Psoas muscle (tissue), 8 donors: ENCODE results near the gene GNAI3. TPM values are rescaled to one million over a fixed set of nuclear protein-coding genes. Genes with fewer than 3 reads are reported as not detected.

Experiments used
- ATAC-seq, 4 donors: fragments of 200-7000 bp; cut with Tn5 transposase; one replicate each; pipeline ENCODE4 v1.9.1; 2020; ENCODE audit warnings: moderate library complexity in 3 of 4, mild to moderate bottlenecking in 2 of 4
- DNase-seq, 2 donors: peaks; one replicate each; pipeline ENCODE4 v3.0.0-alpha.2; 2020
- H3K27ac ChIP-seq: fragments of 200-600 bp; one replicate; pipeline ENCODE4 v1.8.0; 2022
- H3K27me3 ChIP-seq, 3 donors: fragments of 200-600 bp in 1 of 3; one replicate each; pipeline versions ENCODE4 v1.6.1 to v1.8.0; 2013 to 2022; ENCODE audit warnings: low read length in 2 of 3, mild to moderate bottlenecking in 2 of 3, moderate library complexity in 1 of 3; ENCODE audit not compliant: insufficient read depth in 3 of 3
- H3K36me3 ChIP-seq, 2 donors: fragments of 200-600 bp in 1 of 2; one replicate each; pipeline versions ENCODE4 v1.6.1 to v1.8.0; 2013 to 2022; ENCODE audit warnings: low read depth in 1 of 2, mild to moderate bottlenecking in 1 of 2, moderate library complexity in 1 of 2; ENCODE audit not compliant: insufficient read depth in 1 of 2
- H3K4me1 ChIP-seq: fragments of 200-600 bp; one replicate; pipeline ENCODE4 v1.8.0; 2022
- H3K4me3 ChIP-seq: fragments of 200-600 bp; one replicate; pipeline ENCODE4 v1.8.0; 2022; ENCODE audit warnings: mild to moderate bottlenecking
- H3K9me3 ChIP-seq: fragments of 200-600 bp; one replicate; pipeline ENCODE4 v1.8.0; 2022
- WGBS, 3 donors: extraction: QIAGEN DNeasy Blood & Tissue Kit; methylation state at CpG; one replicate each; pipeline versions ENCODE4 v1.1.6 to v1.1.7; 2013; 5-methylcytosine and 5-hydroxymethylcytosine counted together
- intact Hi-C, 2 donors: fragments of 100-400 bp; cut with DNase I; formaldehyde crosslinking; loops; one replicate each; pipeline versions ENCODE4 v1.11.0 to v1.14.2; 2022
- polyA plus RNA-seq, 3 donors: library from polyadenylated mRNA; stranded (reverse); fragments of 200-250 nt; gene quantifications; one replicate each; pipeline ENCODE4 v1.2.3, GENCODE V29; 2013
- total RNA-seq, 4 donors: library from RNA; stranded (reverse); fragmentation: NEBNext Ultra II Directional in 2 of 4; extraction: Animal tissue kit (Norgen Biotek cat#: 25700) in 2 of 4; gene quantifications; one replicate each; pipeline versions ENCODE4 v1.2.1 to v1.2.4, GENCODE V29; 2021 to 2023
- TF ChIP-seq, protein P1 (sequence below): fragments of 200-600 bp; IDR thresholded peaks from one replicate; pipeline ENCODE4 v1.8.0; 2022; ENCODE audit warnings: antibody characterized with exemption
- donor health status: healthy with polysubstance abuse.
- donor health status: DM: no; HTN: no; CAD: no; lungs with moderate emphysema.
- donor health status: Bipolar disorder and iron deficiency.
- donor health status: healthy.
- donor health status: DM: yes; HTN: yes; CAD: no.
- donor health status: DM: no; HTN: no; CAD: no.
- donor health status: DM: no; HTN: no; CAD: no.
- donor health status: DM: yes; HTN: yes; CAD: no.

GNAI3 gene
- total and polyA plus RNA-seq, 7 donors = 0.96 to 2.9 (median 1.7) TPM

DNA sequence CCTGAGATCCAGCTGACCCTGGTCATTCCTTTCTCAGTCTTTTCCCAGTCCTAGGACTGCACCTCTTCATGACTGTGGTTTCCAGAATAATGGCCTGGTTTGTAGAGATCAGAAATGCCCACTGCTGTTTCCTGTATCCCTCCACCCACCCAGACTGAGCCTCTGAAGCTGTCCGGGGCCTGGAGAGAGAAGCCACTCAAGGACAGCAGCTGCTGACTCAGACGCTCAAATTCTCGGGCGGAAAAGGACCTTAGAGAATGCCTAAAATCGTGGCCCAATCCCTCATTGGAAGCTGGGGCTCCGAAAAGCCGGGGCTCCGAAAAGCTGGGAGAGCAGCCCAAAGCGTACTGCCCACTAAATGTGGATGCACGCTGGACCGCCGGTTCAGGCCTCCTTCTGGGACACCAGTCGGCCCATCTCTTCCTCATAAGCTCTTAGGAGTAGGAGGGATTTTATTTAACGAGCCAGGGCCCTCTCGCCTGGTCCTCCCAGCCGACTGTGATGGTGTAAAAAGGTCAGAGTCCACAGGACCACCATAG lies 16.5 kb upstream of the GNAI3 start:
- peak overlapping the region; percentile 83 for H3K27ac ChIP-seq
- TF ChIP-seq, protein P1, sequence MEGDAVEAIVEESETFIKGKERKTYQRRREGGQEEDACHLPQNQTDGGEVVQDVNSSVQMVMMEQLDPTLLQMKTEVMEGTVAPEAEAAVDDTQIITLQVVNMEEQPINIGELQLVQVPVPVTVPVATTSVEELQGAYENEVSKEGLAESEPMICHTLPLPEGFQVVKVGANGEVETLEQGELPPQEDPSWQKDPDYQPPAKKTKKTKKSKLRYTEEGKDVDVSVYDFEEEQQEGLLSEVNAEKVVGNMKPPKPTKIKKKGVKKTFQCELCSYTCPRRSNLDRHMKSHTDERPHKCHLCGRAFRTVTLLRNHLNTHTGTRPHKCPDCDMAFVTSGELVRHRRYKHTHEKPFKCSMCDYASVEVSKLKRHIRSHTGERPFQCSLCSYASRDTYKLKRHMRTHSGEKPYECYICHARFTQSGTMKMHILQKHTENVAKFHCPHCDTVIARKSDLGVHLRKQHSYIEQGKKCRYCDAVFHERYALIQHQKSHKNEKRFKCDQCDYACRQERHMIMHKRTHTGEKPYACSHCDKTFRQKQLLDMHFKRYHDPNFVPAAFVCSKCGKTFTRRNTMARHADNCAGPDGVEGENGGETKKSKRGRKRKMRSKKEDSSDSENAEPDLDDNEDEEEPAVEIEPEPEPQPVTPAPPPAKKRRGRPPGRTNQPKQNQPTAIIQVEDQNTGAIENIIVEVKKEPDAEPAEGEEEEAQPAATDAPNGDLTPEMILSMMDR = no peak
- no peaks in the 10 kb centered on the region for H3K9me3 ChIP-seq
- H3K27me3 ChIP-seq = no peaks in the 10 kb centered on the region
- 17 to 34% (median 18%) methylated on average over 16 of the region's 16 CpGs for WGBS, 3 donors
- no peaks in the 10 kb centered on the region for H3K36me3 ChIP-seq
- DNase-seq (no peak), ATAC-seq (no peak)
- peaks cover 61% of the 10 kb centered on the region for H3K4me1 ChIP-seq
- intact Hi-C loops = loop anchor here (1.0 to 2.0 kb wide), 4 partner anchors 34 to 255 kb away; partner anchors contain the start of gene CYB561D1 (in 1 of the 2)
- H3K4me3 ChIP-seq = peak overlapping the region; percentile 33

DNA sequence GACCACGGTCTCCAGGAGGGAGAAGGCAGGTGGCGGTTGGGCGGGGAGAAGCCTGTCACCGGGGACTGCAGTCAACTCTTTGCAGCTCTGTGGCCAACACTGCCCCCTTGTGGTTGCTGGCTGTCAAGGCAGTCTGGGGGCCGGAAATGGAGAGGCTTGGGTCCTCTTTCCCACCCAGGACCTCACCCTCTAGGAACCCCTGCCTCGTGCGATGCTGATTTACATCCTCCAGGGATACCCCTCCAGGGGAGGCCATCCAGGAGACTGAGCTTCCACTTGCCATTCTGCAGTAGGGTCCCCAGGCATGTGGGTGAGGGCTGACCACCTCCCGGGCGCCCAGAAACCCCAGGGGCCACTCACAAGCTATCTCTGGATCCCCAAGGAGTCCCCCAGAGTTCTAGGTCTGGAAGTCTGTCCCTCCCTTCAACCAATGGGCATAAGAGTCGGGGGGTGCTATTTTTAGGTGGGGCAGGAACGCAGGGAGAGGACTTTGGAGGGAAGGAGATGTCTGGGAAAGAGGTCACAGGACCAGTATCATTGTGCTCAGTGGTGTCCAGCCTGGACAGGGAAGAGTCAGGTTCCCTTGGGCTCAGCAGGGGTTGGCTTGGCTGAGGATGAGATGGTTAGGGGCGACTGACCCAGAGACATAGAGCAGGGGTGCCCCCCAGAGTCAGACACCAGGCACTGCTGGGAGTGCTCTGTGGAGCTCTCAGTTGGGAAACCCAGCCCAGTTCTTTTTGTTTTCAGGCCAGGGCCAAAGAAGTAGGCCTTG lies 15.9 kb upstream of the GNAI3 start:
- H3K36me3 ChIP-seq = no peaks in the 10 kb centered on the region
- intact Hi-C loops = loop anchor here in 1 of 2 donors (1.0 to 2.0 kb wide), 3 partner anchors 34 to 256 kb away; partner anchors contain the start of gene CYB561D1
- peaks cover 63% of the 10 kb centered on the region for H3K4me1 ChIP-seq
- H3K4me3 ChIP-seq = peak overlapping the region; percentile 33
- 8 to 11% (median 10%) methylated on average over 11 to 12 of the region's 12 CpGs for WGBS, 3 donors
- ATAC-seq (peak; percentile 74 to 77 (median 76)), DNase-seq (peak; percentile 85 to 92)
- H3K9me3 ChIP-seq = no peaks in the 10 kb centered on the region
- H3K27me3 ChIP-seq = no peaks in the 10 kb centered on the region
- TF ChIP-seq, protein P1 = peak; percentile 98
- H3K27ac ChIP-seq = peak overlapping the region; percentile 83

DNA sequence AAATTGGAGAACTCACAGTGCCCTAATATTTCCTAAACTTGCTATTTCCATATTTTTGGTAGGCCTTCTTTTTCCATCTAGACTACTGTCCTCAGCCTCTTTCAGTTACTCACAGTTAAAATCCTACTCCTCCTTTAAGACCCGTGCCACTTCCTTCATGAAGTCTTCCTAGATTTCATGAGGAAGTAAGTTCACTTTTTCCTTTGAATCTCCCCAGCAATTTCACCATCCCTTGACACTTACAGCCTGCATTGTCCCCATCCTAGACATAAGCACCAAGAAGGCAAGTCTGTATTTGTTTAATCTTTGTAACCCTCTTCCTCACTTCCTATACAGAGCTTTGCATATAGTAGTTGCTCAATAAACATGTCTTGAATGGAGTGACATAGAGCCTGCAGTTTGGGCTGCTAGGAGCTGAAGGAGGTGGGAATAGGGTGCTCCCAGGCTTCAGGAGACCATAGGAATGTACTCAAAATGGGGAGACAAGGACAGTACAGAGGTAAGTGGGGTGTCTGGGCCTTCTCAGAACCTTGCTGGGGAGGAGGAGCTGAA lies 14.0 kb upstream of the GNAI3 start:
- intact Hi-C loops = no loop called here
- 70 to 87% (median 84%) methylated on average over 1 of the region's 1 CpG for WGBS, 3 donors
- peak overlapping the region; percentile 85 for H3K27ac ChIP-seq
- no peak for DNase-seq
- H3K27me3 ChIP-seq = no peaks in the 10 kb centered on the region
- no peak for ATAC-seq
- H3K9me3 ChIP-seq = no peaks in the 10 kb centered on the region
- TF ChIP-seq, protein P1 = no peak
- no peaks in the 10 kb centered on the region for H3K36me3 ChIP-seq
- H3K4me1 ChIP-seq = peaks cover 63% of the 10 kb centered on the region
- no peak overlapping the region for H3K4me3 ChIP-seq

DNA sequence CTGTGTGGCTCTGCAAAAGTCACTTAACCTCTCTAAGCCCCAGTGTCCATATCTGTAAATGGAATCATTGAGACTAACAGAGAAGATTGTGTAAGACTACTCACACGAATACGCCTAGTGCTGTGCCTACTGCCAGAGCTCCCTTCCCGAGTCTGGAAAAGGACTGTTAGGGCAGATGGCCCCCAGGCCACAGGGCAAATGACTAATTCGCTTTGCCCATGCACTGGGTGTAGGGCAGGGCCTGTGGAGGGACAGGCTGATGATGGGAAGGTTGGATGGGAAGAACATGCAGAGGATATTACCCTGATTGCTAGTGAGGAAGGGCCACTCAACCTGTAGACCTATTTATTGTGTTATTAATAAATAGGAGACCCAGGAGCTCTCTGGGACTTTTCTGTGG lies 12.9 kb upstream of the GNAI3 start:
- Histone ChIP-seq H3K27ac (peak overlapping the region; percentile 85), H3K4me3 (peak overlapping the region; percentile 30), H3K27me3 (no peaks in the 10 kb centered on the region), H3K9me3 (no peaks in the 10 kb centered on the region), H3K36me3 (no peaks in the 10 kb centered on the region), H3K4me1 (peaks cover 53% of the 10 kb centered on the region)
- DNase-seq (peak in 1 of 2 donors; percentile 53), ATAC-seq (peak; percentile 14 to 42 (median 25))
- WGBS, 3 donors = 27 to 51% (median 30%) methylated on average over 4 of the region's 4 CpGs
- TF ChIP-seq, protein P1 = no peak
- intact Hi-C loops = no loop called here
